Suprapubic skin (tissue), 4 donors: ENCODE data around the gene DMGDH.

ENCODE experiments used
- POLR2A ChIP-seq, 2 donors: fragments of 450-650 bp; IDR thresholded peaks; one replicate each; pipeline ENCODE4 v1.6.1; 2017; ENCODE audit warnings: antibody characterized with exemption in 2 of 2, mild to moderate bottlenecking in 2 of 2, moderate library complexity in 2 of 2
- POLR2AphosphoS5 ChIP-seq, 3 donors: sonication (generic); formaldehyde crosslinking; IDR thresholded peaks; one replicate each; pipeline ENCODE4 v1.6.1; 2017; ENCODE audit warnings: antibody characterized with exemption in 3 of 3
- TF ChIP-seq, protein P1 (sequence below), 2 donors: fragments of 200-600 bp in 1 of 2; fragments of 450-650 bp in 1 of 2; sonication (generic) in 1 of 2; IDR thresholded peaks; one replicate each; pipeline ENCODE4 v1.5.1; 2016 to 2019; ENCODE audit warnings: antibody characterized with exemption in 2 of 2, mild to moderate bottlenecking in 1 of 2, moderate library complexity in 1 of 2

DNA sequence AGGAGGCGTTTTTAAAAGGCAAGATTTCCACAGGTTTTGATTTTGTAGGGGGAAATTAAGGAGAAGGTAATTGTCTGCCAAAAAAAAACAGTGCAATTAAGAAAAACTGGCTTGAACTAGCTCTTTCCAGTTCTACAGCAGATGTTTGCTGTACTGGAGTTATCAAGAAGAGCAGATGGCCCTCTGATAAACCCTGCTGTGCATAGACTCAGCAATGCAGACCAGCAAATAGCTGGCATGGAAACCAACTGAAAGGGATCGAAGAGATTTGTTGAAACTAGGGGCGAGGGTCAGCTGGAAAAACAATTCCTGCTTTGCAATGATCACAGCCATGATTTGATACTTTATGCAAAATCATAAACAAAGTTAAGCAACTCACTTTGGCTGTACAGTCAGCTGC, 24.3 kb upstream of the DMGDH start:
- TF ChIP-seq, protein P1, sequence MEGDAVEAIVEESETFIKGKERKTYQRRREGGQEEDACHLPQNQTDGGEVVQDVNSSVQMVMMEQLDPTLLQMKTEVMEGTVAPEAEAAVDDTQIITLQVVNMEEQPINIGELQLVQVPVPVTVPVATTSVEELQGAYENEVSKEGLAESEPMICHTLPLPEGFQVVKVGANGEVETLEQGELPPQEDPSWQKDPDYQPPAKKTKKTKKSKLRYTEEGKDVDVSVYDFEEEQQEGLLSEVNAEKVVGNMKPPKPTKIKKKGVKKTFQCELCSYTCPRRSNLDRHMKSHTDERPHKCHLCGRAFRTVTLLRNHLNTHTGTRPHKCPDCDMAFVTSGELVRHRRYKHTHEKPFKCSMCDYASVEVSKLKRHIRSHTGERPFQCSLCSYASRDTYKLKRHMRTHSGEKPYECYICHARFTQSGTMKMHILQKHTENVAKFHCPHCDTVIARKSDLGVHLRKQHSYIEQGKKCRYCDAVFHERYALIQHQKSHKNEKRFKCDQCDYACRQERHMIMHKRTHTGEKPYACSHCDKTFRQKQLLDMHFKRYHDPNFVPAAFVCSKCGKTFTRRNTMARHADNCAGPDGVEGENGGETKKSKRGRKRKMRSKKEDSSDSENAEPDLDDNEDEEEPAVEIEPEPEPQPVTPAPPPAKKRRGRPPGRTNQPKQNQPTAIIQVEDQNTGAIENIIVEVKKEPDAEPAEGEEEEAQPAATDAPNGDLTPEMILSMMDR (IDR thresholded peaks at IDR 0.05): no peak
- TF ChIP-seq POLR2AphosphoS5 (IDR thresholded peaks at IDR 0.05) (no peak), POLR2A (IDR thresholded peaks at IDR 0.05) (no peak)
